Head of caudate nucleus (tissue), 42 donors: ENCODE measurements around the gene ISM1.

Experiments
- DNase-seq, 42 donors: peaks; one replicate each; pipeline versions ENCODE4 v3.0.0 to v3.0.0-alpha.2; 2020 to 2021; ENCODE audit warnings: mixed read lengths in 7 of 42
- intact Hi-C: fragments of 100-400 bp; cut with DNase I; formaldehyde crosslinking; loops from one replicate; pipeline ENCODE4 v1.15.0; 2022

The ISM1 gene

DNA sequence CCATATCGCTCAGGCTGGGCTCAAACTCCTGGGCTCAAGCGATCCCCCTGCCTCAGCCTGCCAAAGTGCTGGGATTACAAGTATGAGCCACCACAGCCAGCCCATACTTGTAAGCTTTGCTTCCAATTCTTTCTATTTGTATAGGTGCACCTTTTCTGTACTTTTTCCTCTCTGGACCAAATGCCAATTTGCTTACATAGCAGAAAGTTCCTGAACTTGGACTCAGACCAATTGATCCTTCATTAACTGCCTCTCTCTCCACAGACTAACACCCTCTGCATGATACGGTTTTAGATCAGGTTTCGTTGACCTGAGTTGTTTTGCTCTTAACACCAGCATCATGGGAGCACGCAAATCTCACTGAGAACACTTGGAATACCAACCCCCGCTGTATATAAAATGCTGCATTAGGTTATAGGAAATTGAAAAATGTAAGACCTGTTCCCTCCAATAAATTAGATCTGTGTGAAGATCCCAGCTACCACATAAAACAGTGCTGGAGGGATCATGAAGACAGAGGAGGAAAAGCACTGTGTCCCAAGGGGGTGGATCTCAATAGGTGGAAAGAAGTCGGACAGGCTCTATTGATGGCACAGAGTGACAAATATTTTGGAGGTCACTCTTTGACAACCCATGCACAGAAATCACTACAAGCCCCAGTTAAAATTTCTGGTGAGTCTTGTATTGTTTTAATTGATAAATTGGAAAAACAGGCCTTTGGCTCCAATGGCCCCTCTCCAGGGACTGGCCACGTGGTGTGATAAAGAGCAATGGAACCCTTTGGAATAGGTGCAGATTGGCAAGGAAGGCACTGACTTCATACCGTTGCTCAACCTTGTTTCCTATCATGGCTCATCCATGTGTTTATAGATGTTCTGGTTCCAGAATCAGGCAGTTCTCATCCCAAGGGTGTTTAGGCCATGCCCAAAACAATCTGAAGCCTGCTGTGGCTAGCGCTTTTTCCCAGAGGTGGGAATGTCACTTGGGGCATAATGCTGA lies 51.2 kb downstream of the ISM1 start:
- no peak for DNase-seq
- intact Hi-C loops = no loop called here

DNA sequence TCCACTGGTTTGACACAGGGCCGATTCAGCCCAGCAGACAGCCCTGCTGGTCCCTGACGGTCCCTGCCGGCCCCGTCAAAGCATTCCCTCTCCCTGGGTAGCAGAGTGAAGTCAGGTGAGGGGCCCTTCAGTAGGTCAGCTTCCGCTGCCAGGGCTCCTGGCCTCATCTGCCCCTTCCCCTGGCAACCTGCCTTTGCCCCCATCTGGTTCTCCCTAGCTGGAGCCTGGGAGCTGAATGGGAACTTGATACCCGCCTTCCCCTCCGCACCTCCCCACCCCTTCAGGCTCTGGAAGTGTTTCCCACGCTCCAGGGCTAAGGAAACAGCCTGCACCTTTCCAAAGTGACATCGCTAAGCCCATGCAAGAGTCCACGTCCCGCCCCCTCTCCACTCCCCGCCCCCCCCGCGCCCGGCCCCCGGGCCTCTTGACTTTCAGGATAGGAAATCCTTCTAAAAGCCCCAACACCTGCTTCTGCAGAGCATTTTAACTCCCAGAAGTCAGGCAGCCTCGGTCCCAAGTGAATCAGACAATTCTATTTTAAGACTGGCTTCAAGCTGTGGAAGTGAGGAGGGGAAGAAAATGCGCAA lies 53.3 kb downstream of the ISM1 start:
- peak in 5 of 42 donors; percentile 2 to 14 (median 9) for DNase-seq

DNA sequence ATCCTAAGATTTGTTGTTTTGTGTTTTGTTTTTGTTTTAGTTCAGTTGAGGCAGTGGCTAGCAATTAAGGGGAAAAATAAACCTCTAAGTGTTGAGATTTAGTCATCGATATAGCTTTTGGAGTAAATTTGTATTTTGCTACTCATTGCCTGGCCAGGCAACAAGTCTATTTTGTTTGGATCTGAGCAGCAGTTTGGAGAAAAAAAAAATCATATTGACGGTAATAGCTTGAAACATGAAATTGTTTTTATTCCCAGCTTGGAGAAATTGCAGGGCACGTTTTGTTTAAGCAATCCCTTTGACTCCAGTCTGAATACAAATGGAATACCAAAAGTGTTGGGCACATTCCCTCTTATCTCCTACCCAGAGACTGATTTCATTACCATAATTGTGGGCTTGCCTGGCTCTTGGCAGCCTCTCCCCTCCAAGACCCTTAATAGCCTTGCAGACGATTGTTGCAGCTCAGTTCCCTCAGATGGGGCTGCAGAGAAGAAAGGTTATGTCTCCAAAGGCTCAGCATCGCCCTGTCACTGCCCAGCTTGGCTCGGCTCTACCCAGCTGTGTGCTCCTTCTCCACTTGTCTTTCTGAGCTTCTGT lies 56.0 kb downstream of the ISM1 start:
- DNase-seq = no peak
- intact Hi-C loops = no loop called here

More for the DNA sequence above, 53.3 kb downstream of the ISM1 start:
- intact Hi-C loops = no loop called here

DNA sequence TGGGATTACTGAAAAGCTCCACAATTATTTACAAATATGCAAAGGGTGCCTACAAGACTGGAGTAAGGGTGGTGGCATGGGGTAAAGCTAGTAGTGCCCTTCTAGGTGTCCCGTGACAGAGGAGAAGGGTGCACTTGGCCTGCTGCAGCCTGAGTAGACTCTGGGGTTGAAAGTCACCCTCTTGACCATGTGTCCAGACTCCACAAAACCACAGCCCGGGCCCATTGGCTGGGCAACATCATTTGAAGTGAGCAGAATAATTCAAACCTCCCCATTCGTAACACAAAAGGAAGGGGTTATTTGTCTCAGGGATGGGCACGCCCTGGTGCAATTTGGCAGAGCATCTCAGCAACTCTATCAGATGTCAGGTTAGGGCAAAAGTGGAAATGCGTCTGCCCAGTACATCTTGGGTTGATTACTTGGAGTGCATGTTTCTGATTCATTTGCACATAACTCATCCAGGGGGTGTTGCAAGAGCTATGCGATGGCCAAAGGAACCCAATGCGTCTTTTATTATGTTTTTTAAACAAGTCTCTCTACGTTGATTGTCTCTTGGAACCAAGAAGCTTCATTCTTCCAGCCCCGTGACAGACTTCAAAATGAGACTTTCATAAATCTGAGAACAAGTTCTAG lies 56.7 kb downstream of the ISM1 start:
- intact Hi-C loops = no loop called here
- DNase-seq = no peak

DNA sequence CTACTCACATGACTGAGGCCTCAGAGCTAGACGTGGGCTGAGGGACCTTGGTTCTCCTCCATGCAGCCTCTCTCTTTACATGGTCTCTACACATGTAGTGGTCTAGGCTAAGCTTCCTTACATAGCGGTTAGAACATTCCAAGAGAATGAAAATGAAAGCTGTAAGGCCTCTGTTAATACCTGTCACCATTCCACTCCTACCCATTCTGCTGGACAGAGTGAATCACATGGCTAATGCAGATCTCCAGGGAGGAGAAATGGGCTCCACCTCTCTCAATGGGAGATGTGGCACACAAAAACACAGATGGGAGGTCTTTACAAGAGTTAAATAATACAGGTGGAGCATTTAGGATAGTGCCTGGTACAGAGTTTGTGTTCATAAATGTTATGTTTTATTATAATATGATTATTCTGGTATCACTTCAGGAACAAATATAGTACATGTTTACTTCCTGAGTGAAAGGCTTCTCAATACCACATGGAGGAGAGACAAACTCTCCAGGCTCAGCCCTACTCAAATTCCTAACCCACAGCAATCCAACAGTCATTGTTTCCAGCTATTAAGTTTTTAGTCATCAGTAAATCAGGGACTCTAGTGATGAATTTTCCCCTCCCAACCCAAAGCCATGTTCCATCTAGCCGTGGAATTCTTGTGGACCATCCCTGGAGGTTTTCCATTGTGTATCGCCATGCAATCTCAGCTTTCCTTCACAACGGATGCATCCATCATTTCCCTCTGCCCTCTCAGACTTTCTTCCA lies 57.9 kb downstream of the ISM1 start:
- no peak for DNase-seq
- intact Hi-C loops = no loop called here

DNA sequence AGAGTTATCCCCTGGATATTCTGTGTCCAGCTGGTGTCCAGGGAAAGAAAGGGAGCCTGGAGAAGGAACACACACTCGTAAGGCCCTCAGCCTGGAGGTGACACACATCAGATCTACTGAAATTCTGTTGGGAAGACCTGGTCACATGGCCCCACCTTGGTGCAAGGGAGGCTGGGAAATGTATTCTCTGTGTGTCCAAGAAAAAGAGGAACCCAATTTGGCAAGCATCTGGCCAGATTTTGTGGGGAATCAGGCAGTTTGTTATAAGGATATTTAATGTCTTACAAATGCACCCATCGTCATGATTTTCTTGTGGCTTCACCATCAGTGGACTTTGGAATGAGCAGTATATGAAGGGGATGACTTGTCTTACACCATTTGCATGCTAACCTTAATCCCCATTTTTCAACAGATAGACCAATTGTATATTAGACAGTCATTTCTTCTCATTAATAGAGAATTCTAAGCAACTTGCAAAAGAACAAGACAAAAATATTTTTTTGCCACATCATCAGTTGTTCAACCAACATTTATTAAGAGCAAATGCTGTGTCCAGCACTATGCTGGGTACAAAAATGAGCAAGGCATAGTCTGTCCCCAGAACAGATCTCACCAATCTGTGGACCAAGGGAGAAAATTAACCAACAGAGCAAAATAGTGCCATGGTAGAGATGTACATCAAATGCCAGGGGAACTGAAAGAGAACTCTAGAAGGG lies 59.7 kb downstream of the ISM1 start:
- intact Hi-C loops = no loop called here
- DNase-seq = no peak

DNA sequence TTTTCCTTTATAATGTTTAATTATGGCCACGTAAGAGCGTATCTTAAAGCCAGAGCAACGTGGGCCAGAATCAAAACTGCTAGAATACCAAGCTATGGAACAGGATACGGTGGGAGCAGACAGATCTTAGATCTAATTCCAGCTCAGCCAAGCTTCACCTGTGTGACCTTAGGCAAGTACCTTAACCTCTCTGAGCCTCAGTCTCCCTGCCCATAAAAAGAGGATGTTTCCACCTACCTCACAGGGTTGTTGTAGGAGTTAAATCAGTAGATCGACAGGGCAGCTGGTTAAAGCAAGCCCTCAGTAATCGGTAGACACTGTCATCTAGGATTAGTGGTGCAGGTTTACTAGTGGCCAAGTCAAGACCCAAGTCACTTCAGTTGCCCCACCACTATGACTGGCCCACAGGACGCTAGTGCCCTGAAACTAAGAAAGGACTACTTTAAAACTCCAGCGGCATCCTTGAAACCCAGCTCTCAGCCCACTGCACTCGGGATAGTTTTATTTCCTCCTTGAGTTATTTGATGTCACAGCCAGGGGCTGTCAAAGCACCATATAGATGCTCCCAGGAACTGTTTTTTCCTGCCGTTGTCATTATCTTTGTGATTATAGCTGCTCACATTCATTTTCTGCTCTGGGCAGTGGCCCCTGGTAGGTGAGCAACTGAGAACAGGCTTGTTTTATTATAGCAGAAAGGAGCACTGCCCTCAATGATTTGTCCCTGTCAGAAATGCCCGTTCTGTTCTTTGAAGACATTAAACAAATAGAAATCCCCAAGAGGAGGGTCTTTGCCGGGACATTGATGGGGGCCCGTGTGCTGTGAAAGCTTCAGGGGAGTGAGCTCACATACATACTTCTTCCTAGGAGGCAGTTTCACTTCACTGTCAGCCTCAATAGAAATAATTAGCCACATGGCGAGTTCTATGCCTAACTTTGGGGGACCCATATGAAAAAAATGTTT lies 63.1 kb downstream of the ISM1 start:
- intact Hi-C loops = no loop called here
- no peak for DNase-seq

DNA sequence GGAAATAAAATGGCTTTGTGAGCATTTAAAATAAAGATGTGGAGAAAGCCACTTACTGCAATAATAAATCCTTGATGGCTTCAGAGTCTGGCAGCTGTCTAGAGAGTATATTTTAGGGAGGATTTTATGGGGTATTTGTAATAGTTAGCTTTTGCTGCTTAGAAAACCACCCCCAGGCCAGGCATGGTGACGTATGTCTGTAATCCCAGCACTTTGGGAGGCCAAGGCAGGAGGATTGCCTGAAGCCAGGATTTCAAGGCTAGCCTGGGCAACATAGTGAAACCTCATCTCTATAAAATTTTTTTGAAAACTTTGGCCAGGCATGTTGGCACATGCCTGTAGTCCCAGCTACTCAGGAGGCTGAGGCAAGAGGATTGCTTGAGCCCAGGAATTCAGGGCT lies 63.8 kb downstream of the ISM1 start:
- intact Hi-C loops = no loop called here
- DNase-seq = no peak

DNA sequence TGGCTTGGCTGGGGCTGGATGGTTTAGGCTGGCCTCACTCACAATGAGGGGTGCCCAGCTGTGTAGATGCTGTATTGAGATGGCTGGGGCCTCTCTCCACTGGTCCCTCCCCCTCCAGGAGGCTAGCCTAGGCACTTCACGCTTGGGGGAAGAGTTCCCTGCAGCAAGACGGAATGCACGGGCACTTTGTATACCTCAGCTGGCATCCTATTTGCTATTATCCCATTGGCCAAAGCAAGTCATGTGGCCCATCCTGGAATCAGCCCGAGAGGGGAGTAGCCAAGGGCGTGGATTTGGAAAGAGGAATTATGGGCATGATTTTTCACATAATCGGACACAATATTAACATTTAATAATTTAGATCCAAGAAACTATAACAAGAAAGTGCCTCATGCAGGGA lies 64.3 kb downstream of the ISM1 start:
- intact Hi-C loops = no loop called here
- DNase-seq = no peak

DNA sequence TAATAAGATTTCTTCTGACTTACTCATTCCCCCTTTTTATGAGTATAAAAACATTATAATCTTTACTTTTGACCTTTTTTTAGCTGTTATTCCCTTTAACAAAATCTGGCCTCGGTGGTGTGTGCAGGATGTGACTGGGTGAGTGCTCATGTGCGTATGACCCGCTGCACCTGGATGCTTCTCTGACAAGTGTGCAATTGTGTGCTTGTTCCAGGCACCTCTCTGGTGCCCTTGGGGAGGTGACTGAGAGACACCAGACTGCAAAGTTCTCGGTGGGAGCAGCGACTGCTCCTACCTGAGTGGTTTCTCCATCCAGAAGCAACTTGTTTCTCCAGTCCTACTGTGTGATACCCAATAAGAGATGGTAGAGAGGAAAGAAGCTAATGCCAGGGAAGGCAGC lies 65.0 kb downstream of the ISM1 start:
- no peak for DNase-seq
- intact Hi-C loops = no loop called here

DNA sequence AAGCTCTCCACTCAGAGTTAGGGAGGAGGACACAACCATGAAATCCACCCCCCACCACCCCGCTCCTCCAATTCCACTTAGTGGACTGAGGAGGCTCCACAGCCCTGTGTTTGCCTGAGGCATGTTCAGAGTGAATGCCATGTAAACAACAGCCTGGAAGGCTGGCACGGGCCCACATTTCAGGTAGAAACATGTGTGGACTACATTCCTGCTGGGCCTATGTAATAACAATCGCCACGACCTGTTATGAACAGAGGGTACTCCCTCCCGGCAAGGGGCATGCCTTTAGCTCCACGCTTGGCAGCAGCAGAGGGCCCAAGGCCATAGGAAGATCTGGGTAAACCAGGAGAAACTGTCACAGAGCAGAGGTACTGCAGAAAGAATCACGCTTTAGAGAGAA lies 65.5 kb downstream of the ISM1 start:
- DNase-seq = no peak
- intact Hi-C loops = no loop called here

DNA sequence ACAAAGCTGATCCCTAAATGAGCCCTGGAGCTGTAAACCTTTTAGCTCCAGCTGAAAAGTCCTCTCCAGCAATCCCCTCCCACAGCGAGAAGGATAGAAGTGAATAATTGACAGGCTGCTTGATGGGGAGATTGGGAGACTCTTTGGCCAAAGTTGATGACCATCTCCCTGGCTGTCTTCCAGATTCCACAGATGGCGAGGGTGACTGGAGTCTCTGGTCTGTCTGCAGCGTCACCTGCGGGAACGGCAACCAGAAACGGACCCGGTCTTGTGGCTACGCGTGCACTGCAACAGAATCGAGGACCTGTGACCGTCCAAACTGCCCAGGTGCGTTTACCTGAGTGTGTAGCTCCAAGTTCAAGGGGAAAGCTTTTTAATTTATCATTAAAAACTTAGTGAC lies 67.3 kb downstream of the ISM1 start:
- no peak for DNase-seq
- intact Hi-C loops = no loop called here

DNA sequence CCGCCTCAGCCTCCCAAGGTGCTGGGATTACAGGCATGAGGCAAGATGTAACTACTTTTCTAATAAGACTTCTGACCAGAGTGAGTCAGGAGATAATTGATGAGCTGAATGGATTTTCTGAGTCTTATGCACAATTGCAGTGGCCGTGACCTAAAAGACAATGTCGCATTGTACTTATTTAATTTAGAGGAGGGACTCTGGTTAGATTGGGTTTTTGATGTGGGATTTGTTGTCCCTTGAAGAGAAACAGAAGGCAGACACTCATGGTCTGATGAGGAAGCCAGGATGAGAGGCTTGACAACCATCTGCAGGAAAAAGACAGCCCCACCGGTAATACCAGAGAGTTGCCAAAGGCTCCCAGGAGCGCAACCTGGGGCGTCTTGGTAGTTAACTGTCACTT lies 68.0 kb downstream of the ISM1 start:
- DNase-seq = no peak
- intact Hi-C loops = no loop called here

DNA sequence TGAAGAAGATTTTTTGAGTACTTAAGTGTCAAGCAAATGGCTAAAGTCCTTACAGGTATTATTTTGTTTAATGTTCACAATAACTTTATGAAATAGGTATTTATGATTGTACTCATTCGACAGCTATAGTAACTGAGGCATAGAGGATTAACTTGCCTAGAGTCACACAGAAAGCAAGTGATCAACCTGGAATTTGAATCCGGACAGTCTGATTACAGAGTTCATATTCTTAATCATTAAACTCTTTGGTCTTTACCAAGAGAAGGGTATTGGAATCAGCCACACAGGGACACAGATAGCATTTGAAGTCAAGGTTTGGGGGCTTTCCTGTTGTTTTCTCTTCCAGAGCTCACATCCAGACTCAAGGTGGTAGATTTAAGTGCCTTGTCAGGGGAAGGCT lies 69.7 kb downstream of the ISM1 start:
- intact Hi-C loops = no loop called here
- DNase-seq = no peak

DNA sequence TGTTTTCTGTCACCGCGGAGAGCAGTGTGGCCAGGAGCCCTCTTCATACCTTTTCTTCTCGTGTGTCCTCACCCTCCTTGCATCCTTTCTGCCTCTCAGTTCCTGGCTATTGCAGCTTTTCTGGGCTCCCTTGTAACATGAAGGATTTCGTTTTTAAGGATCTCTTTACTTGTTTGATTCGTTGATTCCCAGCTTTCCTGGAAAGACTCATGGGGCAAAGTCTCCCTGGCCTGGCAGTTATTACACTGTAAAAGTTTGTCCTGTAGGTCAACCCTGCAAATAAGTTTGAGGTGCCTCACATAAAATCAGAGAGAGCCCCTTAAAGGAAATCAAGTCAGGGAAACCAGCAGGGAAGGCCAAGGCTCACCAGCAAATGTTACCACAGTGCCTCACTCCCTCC lies 70.1 kb downstream of the ISM1 start:
- DNase-seq = peak in 1 of 42 donors; percentile 12
- intact Hi-C loops = no loop called here

DNA sequence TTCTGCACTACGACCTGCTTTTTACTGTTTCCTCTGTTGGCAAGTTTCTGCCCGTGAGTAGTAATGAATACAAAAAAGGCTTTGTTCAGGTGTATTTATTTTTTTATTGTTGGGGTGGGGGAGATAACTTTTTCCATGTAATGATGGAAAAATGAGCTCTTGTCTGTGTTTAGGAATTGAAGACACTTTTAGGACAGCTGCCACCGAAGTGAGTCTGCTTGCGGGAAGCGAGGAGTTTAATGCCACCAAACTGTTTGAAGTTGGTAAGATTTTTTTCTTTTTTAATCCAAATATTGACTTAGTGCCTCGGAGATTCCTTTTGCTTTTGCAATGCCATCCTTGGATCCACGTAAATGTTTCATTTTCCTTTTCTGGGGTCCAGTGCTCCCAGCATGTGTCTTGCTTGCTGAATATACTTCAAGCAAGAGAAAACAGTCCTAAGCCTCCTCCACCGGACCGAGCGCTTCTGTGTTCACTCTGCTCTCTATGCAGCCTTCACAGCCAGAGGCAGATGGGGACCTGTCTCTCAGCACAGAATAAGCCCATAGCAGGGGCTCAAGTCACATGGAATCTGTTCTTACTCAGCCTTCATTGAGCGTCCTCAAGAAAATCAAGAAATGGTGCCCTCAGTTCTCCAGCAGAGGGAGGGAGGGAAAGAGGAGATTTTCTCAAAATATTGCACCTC lies 71.3 kb downstream of the ISM1 start:
- DNase-seq = no peak

DNA sequence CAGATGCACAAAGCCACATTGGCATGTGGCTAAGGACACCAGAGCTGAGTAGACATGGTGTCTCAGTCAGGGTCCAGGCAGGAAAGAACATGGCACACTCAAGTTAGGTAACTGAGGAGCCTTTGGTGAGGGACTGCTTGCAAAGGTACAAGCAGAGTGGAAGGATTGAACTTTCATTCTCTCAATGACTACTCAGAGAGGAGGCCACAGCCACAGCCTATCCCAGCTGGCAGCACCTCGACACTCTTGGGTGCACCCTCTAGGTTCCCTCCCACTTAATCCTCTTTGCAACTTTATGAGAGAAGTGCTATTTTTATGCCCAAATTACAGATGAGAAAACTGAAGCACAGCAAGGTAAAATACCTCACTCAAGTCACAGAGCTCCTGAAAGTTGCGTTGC lies 73.4 kb downstream of the ISM1 start:
- no peak for DNase-seq
- intact Hi-C loops = no loop called here

More for the DNA sequence above, 71.3 kb downstream of the ISM1 start:
- intact Hi-C loops = no loop called here
